ENCODE measurements around the gene PARD3. TPM values are rescaled to one million over a fixed set of nuclear protein-coding genes. Genes with fewer than 3 reads are reported as not detected.

Gene PARD3
- total RNA-seq, 1 donor from 2014 or later = 37.2 TPM

GRCh38 chr10:34281661-34282582 lies 533.2 kb downstream of the PARD3 start:
- Mint-ChIP-seq H3K4me3 (ENCODE audit: unreplicated experiment) (no peak overlapping the region), H3K27me3 (ENCODE audit: unreplicated experiment) (no peaks in the 10 kb centered on the region), H3K4me1 (ENCODE audit: unreplicated experiment) (peaks cover 57% of the 10 kb centered on the region), H3K9me3 (ENCODE audit: unreplicated experiment) (no peaks in the 10 kb centered on the region), H3K27ac (ENCODE audit: unreplicated experiment) (peak overlapping the region; percentile 90), H3K36me3 (ENCODE audit: unreplicated experiment) (peaks cover 3% of the 10 kb centered on the region)
- no peak for TF ChIP-seq CTCF (IDR thresholded peaks at IDR 0.05)
- DNase-seq (ENCODE audit: extremely low spot score, unreplicated experiment) = no peak

GRCh38 chr10:34280599-34281374 lies 534.3 kb downstream of the PARD3 start:
- Mint-ChIP-seq H3K27ac (ENCODE audit: unreplicated experiment) (peak overlapping the region; percentile 90), H3K4me1 (ENCODE audit: unreplicated experiment) (peaks cover 57% of the 10 kb centered on the region), H3K36me3 (ENCODE audit: unreplicated experiment) (peaks cover 3% of the 10 kb centered on the region), H3K9me3 (ENCODE audit: unreplicated experiment) (no peaks in the 10 kb centered on the region), H3K27me3 (ENCODE audit: unreplicated experiment) (no peaks in the 10 kb centered on the region), H3K4me3 (ENCODE audit: unreplicated experiment) (peak overlapping the region; percentile 28)
- DNase-seq (ENCODE audit: extremely low spot score, unreplicated experiment) = no peak
- peak; percentile 49 for TF ChIP-seq CTCF (IDR thresholded peaks at IDR 0.05)

GRCh38 chr10:34275626-34276130 lies 539.4 kb downstream of the PARD3 start:
- no peak for TF ChIP-seq CTCF (IDR thresholded peaks at IDR 0.05)

GRCh38 chr10:34274906-34275305 lies 540.2 kb downstream of the PARD3 start:
- DNase-seq (ENCODE audit: extremely low spot score, unreplicated experiment) = no peak
- Mint-ChIP-seq H3K27ac (ENCODE audit: unreplicated experiment) (no peak overlapping the region), H3K27me3 (ENCODE audit: unreplicated experiment) (no peaks in the 10 kb centered on the region), H3K4me1 (ENCODE audit: unreplicated experiment) (peaks cover 21% of the 10 kb centered on the region), H3K4me3 (ENCODE audit: unreplicated experiment) (no peak overlapping the region), H3K9me3 (ENCODE audit: unreplicated experiment) (peaks cover 5% of the 10 kb centered on the region), H3K36me3 (ENCODE audit: unreplicated experiment) (peaks cover 6% of the 10 kb centered on the region)
- TF ChIP-seq CTCF (IDR thresholded peaks at IDR 0.05) = no peak

More at GRCh38 chr10:34275626-34276130, 539.4 kb downstream of the PARD3 start:
- DNase-seq (ENCODE audit: extremely low spot score, unreplicated experiment) = no peak
- Mint-ChIP-seq H3K27me3 (ENCODE audit: unreplicated experiment) (no peaks in the 10 kb centered on the region), H3K4me1 (ENCODE audit: unreplicated experiment) (peaks cover 28% of the 10 kb centered on the region), H3K4me3 (ENCODE audit: unreplicated experiment) (no peak overlapping the region), H3K27ac (ENCODE audit: unreplicated experiment) (no peak overlapping the region), H3K36me3 (ENCODE audit: unreplicated experiment) (peaks cover 6% of the 10 kb centered on the region), H3K9me3 (ENCODE audit: unreplicated experiment) (peaks cover 5% of the 10 kb centered on the region)
